ENCODE measurements around the gene DPM2.

DPM2 gene

GRCh38 chr9:127885508-127886281, 52.0 kb downstream of the DPM2 start:
- no peak for DNase-seq (ENCODE audit: low read depth)
- no peak overlapping the region for H3K4me3 ChIP-seq (ENCODE audit: low read depth, low read length)

Measured in skeletal muscle cell (primary cell).